GM12878 (cell line): ENCODE measurements around the gene ITSN2. TPM values are rescaled to one million over a fixed set of nuclear protein-coding genes. Genes with fewer than 3 reads are reported as not detected.

ENCODE experiments used
- ATAC-seq: fragments of 200-7000 bp; cut with Tn5 transposase; 3 replicates; pipeline ENCODE4 v1.9.1; 2020; ENCODE audit warnings: mild to moderate bottlenecking, moderate library complexity
- BruUV-seq: library from RNA; stranded (reverse); fragments of 400-500 nt; replicated peaks from 2 replicates; lab custom pipeline; 2021; lab: Mats Ljungman, UMichigan
- CTCF ChIA-PET: fragments of 300-600 bp; sonication (Branson Sonifier 250); formaldehyde crosslinking; extraction: SDS; loops from one replicate; lab custom pipeline; 2021; ENCODE audit warnings: inconsistent platforms; lab: Yijun Ruan, JAX
- POLR2A ChIA-PET: fragments of 350-600 bp; formaldehyde crosslinking; extraction: SDS; loops from one replicate; lab custom pipeline; 2021; ENCODE audit warnings: inconsistent platforms; lab: Charles Lee
- RAD21 ChIA-PET: fragments of 300-600 bp; sonication (Branson Sonifier 250); formaldehyde crosslinking; loops from one replicate; lab custom pipeline; 2023; ENCODE audit warnings: antibody characterized with exemption; ENCODE audit not compliant: unreplicated experiment; lab: Charles Lee
- SMC1A ChIA-PET: fragments of 300-600 bp; sonication (Branson Sonifier 250); formaldehyde crosslinking; loops from one replicate; lab custom pipeline; 2023; ENCODE audit not compliant: unreplicated experiment, uncharacterized antibody; lab: Charles Lee
- DNase-seq: peaks from one replicate; pipeline ENCODE4 v3.0.0-alpha.2; 2011; ENCODE audit warnings: low read depth, low spot score
- FAIRE-seq: peaks from 3 replicates; lab custom pipeline; 2011; peaks lifted over from hg19 to GRCh38; lab: Jason Lieb, UNC
- H2AFZ ChIP-seq: 2 replicates; pipeline ENCODE4 v1.6.0; 2011; ENCODE audit warnings: low read depth, low read length, control low read depth; ENCODE audit not compliant: control insufficient read depth
- H3K27ac ChIP-seq: 2 replicates; pipeline ENCODE4 v1.5.1; 2011; ENCODE audit warnings: control low read depth; ENCODE audit not compliant: control insufficient read depth, insufficient read depth
- H3K27me3 ChIP-seq, 2 experiments: replicated peaks in 1 of 2; 2 replicates each; pipeline versions ENCODE4 v1.6.0 to v1.6.1; 2011; ENCODE audit warnings: low read length in 1 of 2; ENCODE audit not compliant: control insufficient read depth in 2 of 2, insufficient read depth in 2 of 2
- H3K36me3 ChIP-seq, 2 experiments: 2 replicates each; pipeline ENCODE4 v1.5.1; 2011; ENCODE audit warnings: low read length in 1 of 2; ENCODE audit not compliant: control insufficient read depth in 2 of 2, insufficient read depth in 2 of 2
- H3K4me1 ChIP-seq: 2 replicates; pipeline ENCODE4 v1.6.1; 2011; ENCODE audit warnings: mild to moderate bottlenecking, low read length, moderate library complexity, mixed read lengths; ENCODE audit not compliant: control insufficient read depth, insufficient read depth
- H3K4me2 ChIP-seq: 2 replicates; pipeline ENCODE4 v1.6.0; 2011; ENCODE audit warnings: control low read depth; ENCODE audit not compliant: control insufficient read depth, insufficient read depth
- H3K4me3 ChIP-seq: fragments of 200-600 bp; sonication (generic); 2 replicates; pipeline ENCODE4 v1.5.1; 2016
- H3K79me2 ChIP-seq: 2 replicates; pipeline ENCODE4 v1.6.0; 2011; ENCODE audit warnings: low read length; ENCODE audit not compliant: control insufficient read depth, insufficient read depth
- H3K9ac ChIP-seq: 2 replicates; pipeline ENCODE4 v1.8.0; 2011; ENCODE audit warnings: low read length, control low read depth, mixed read lengths; ENCODE audit not compliant: control insufficient read depth, insufficient read depth
- H3K9me3 ChIP-seq: replicated peaks from 3 replicates; pipeline ENCODE4 v1.5.1; 2011; ENCODE audit warnings: mild to moderate bottlenecking, low read length; ENCODE audit not compliant: control insufficient read depth, insufficient read depth
- H4K20me1 ChIP-seq: 2 replicates; pipeline ENCODE4 v1.6.0; 2011; ENCODE audit not compliant: control insufficient read depth, insufficient read depth
- DPF2 ChIP-seq: fragments of 450-650 bp; IDR thresholded peaks from 2 replicates; pipeline ENCODE4 v1.6.1; 2017; ENCODE audit warnings: mild to moderate bottlenecking
- IKZF1 ChIP-seq: fragments of 450-650 bp; conservative IDR thresholded peaks from 2 replicates; pipeline ENCODE4 v1.6.1; 2017; ENCODE audit warnings: antibody characterized with exemption, mild to moderate bottlenecking
- JUND ChIP-seq: IDR thresholded peaks from 2 replicates; pipeline ENCODE4 v1.6.1; 2012; ENCODE audit warnings: low read depth, mild to moderate bottlenecking, low read length, improper control_type of control experiment, moderate library complexity
- PAX8 ChIP-seq: fragments of 450-650 bp; IDR thresholded peaks from 2 replicates; pipeline ENCODE4 v1.6.1; 2017; ENCODE audit warnings: mild to moderate bottlenecking, moderate library complexity
- STAT3 ChIP-seq: IDR thresholded peaks from 2 replicates; pipeline ENCODE4 v1.6.1; 2011; ENCODE audit warnings: low read depth, low read length, improper control_type of control experiment
- TAF1 ChIP-seq: IDR thresholded peaks from 2 replicates; pipeline ENCODE4 v1.6.1; 2011; ENCODE audit warnings: mild to moderate bottlenecking, low read depth, low read length, borderline replicate concordance
- ZNF217 ChIP-seq: fragments of 450-650 bp; IDR thresholded peaks from 2 replicates; pipeline ENCODE4 v1.6.1; 2017; ENCODE audit warnings: antibody characterized with exemption, mild to moderate bottlenecking
- WGBS: methylation state at CpG from one replicate; pipeline ENCODE4 v1.1.6; 2016; ENCODE audit warnings: low lambda C conversion rate; ENCODE audit not compliant: insufficient replicate concordance, insufficient coverage; ENCODE audit errors: missing lambda C conversion rate; 5-methylcytosine and 5-hydroxymethylcytosine counted together
- in situ Hi-C: fragments of 300-500 bp; cut with MboI; formaldehyde crosslinking; loops from 9 replicates; pipeline ENCODE4 v1.14.3; 2018; ENCODE audit warnings: mixed read lengths
- intact Hi-C: fragments of 100-400 bp; cut with micrococcal nuclease; formaldehyde crosslinking; loops from one replicate; pipeline ENCODE4 v1.14.2; 2022; ENCODE audit not compliant: unreplicated experiment
- polyA plus RNA-seq, 11 experiments: library from polyadenylated mRNA; depleted of rRNA in 4 of 11; unstranded in 6 of 11; stranded (reverse) in 5 of 11; fragments of >200 nt; fragmentation: Nextera tagmentation in 4 of 11; fragmentation: Illumina TruSeq in 1 of 11; extraction: Ambion mirVana in 4 of 11; extraction: Trizol in 1 of 11; gene quantifications; 1 replicate in 1 of 11; 2 replicates in 10 of 11; pipeline versions ENCODE4 v1.2.1 to v1.2.3, GENCODE V29; 2011 to 2016; ENCODE audit warnings: inconsistent platforms in 2 of 11, missing spikeins in 2 of 11, low read depth in 1 of 11
- total RNA-seq, 4 experiments: library from RNA; depleted of rRNA in 3 of 4; stranded (reverse); fragments of >200 nt in 3 of 4; fragmentation: Illumina TruSeq in 1 of 4; extraction: Trizol in 1 of 4; gene quantifications; 2 replicates each; pipeline versions ENCODE4 v1.2.1 to v1.2.3, GENCODE V29; 2013 to 2021
- TF ChIP-seq, protein P1 (sequence below), 3 experiments: IDR thresholded peaks in 2 of 3; conservative IDR thresholded peaks in 1 of 3; 2 replicates each; pipeline ENCODE4 v1.5.1; 2011; ENCODE audit warnings: low read depth in 3 of 3, low read length in 3 of 3, mild to moderate bottlenecking in 3 of 3, control low read depth in 2 of 3, moderate library complexity in 2 of 3, inconsistent platforms in 1 of 3, mixed read lengths in 1 of 3; ENCODE audit not compliant: control insufficient read depth in 2 of 3, insufficient read depth in 1 of 3; ENCODE audit errors: extremely low read depth in 1 of 3
- TF ChIP-seq, protein P2 (sequence below): IDR thresholded peaks from 2 replicates; pipeline ENCODE4 v1.6.1; 2012; ENCODE audit warnings: low read length, inconsistent platforms

The ITSN2 gene
- total and polyA plus RNA-seq, 10 of the 15 experiments (the other 5 are each of a cell fraction or from before 2014, with no cell fraction given), result 20.5 to 80.0 (median 54.7) TPM

DNA sequence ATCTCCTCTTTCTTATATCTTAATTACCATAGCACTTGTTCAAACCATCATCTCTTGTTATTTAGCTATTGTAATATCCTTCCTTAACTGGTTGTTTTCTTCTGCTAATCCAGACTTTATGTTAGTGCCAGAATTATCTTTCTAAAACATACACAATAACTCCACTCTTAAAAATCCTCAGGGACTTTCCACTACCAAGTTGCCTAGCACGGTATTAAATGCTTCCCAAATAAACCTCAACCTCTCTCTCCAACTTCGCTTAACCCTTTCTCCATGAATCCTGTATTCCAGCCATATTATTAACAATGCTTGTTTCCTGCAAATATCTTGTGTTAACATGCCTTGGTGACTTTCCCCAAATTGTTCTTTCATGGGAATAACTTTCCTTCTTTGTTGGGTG is 101.0 kb downstream of the ITSN2 start:
- ChIA-PET RAD21 (interaction anchor here (0.6 kb wide), 1 partner anchor 39 kb away, joined by 3 read pairs; no protein-coding TSS in a partner anchor), POLR2A (no interaction called here), CTCF (no interaction called here), SMC1A (interaction anchor here (0.7 to 1.1 kb wide), 5 partner anchors 11 to 86 kb away, joined by 3 to 4 read pairs (median 3); no protein-coding TSS in a partner anchor)
- Histone ChIP-seq H3K9ac (no peak overlapping the region), H3K36me3 (peaks cover 0 to 20% of the 10 kb centered on the region in 2 experiments; a peak in 2 of 4 replicates), H3K4me2 (no peak overlapping the region), H3K27me3 (no peaks in the 10 kb centered on the region), H3K4me3 (no peak overlapping the region), H2AFZ (no peak overlapping the region), H3K4me1 (0 out of 2 replicates have a peak, but pooled peaks cover 3% of the 10 kb centered on the region), H4K20me1 (no peaks in the 10 kb centered on the region), H3K27ac (no peak overlapping the region), H3K79me2 (no peaks in the 10 kb centered on the region), H3K9me3 (no peaks in the 10 kb centered on the region)
- intact Hi-C loops, result no loop called here
- ATAC-seq, result no peak
- no peak for FAIRE-seq
- WGBS, result 71% methylated on average over 2 of the region's 2 CpGs
- BruUV-seq, result no TSS peak
- no peak for DNase-seq
- TF ChIP-seq PAX8 (no peak), STAT3 (no peak)
- in situ Hi-C loops, result no loop called here

DNA sequence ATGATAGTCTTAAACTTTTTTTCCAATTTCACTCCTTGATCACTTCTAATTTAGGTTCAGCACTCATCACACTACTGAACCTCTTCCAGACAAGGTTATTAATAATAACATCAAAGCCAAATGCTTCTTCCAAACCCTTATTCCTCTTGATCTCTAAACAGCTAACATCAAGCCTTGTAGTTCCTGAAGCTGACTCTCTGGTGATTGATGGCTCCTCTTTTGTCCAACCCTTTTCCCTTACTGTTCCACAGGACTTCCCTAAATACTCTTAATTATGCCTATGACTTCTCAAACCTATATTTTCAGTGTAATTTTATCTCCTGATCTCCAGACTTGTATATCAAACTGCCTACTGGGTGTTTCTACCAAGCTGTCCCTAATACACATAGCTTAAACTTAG is 101.6 kb downstream of the ITSN2 start:
- Histone ChIP-seq H3K9me3 (no peaks in the 10 kb centered on the region), H3K27me3 (no peaks in the 10 kb centered on the region), H3K79me2 (no peaks in the 10 kb centered on the region), H2AFZ (no peak overlapping the region), H3K4me2 (no peak overlapping the region), H3K27ac (no peak overlapping the region), H3K4me3 (no peak overlapping the region), H3K36me3 (peaks cover 0 to 17% of the 10 kb centered on the region in 2 experiments; a peak in 2 of 4 replicates), H4K20me1 (no peaks in the 10 kb centered on the region), H3K4me1 (0 out of 2 replicates have a peak, but pooled peaks cover 3% of the 10 kb centered on the region), H3K9ac (no peak overlapping the region)
- TF ChIP-seq, protein P1, sequence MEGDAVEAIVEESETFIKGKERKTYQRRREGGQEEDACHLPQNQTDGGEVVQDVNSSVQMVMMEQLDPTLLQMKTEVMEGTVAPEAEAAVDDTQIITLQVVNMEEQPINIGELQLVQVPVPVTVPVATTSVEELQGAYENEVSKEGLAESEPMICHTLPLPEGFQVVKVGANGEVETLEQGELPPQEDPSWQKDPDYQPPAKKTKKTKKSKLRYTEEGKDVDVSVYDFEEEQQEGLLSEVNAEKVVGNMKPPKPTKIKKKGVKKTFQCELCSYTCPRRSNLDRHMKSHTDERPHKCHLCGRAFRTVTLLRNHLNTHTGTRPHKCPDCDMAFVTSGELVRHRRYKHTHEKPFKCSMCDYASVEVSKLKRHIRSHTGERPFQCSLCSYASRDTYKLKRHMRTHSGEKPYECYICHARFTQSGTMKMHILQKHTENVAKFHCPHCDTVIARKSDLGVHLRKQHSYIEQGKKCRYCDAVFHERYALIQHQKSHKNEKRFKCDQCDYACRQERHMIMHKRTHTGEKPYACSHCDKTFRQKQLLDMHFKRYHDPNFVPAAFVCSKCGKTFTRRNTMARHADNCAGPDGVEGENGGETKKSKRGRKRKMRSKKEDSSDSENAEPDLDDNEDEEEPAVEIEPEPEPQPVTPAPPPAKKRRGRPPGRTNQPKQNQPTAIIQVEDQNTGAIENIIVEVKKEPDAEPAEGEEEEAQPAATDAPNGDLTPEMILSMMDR (IDR thresholded peaks at IDR 0.05 in 2 of 3, conservative IDR thresholded peaks at IDR 0.05 in 1 of 3; ENCODE audit: control insufficient read depth in 2 of 3, extremely low read depth in 1 of 3, insufficient read depth in 1 of 3, low read depth in 3 of 3, low read length in 3 of 3), result no peak
- TF ChIP-seq JUND (no peak), IKZF1 (no peak), DPF2 (no peak), ZNF217 (no peak), TAF1 (no peak)
- TF ChIP-seq, protein P2, sequence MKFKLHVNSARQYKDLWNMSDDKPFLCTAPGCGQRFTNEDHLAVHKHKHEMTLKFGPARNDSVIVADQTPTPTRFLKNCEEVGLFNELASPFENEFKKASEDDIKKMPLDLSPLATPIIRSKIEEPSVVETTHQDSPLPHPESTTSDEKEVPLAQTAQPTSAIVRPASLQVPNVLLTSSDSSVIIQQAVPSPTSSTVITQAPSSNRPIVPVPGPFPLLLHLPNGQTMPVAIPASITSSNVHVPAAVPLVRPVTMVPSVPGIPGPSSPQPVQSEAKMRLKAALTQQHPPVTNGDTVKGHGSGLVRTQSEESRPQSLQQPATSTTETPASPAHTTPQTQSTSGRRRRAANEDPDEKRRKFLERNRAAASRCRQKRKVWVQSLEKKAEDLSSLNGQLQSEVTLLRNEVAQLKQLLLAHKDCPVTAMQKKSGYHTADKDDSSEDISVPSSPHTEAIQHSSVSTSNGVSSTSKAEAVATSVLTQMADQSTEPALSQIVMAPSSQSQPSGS, result no peak
- no peak for FAIRE-seq
- RAD21 ChIA-PET, result interaction anchor here (0.6 kb wide), 1 partner anchor 40 kb away, joined by 3 read pairs; no protein-coding TSS in a partner anchor
- ATAC-seq, result no peak
- CTCF ChIA-PET, result interaction anchor here (0.6 kb wide), 1 partner anchor 140 kb away, joined by 3 read pairs; no protein-coding TSS in a partner anchor
- in situ Hi-C loops, result no loop called here
- POLR2A ChIA-PET, result no interaction called here
- DNase-seq, result no peak
- intact Hi-C loops, result no loop called here
- SMC1A ChIA-PET, result interaction anchor here (0.8 to 1.1 kb wide), 3 partner anchors 11 to 45 kb away, joined by 3 to 4 read pairs (median 3); no protein-coding TSS in a partner anchor
- BruUV-seq, result no TSS peak
